Body of pancreas (tissue), 4 donors: ENCODE data around the gene GRHL1.

Experiments used
- CTCF ChIP-seq, 7 experiments: fragments of 450-650 bp in 4 of 7; fragments of 200-600 bp in 3 of 7; sonication (generic) in 3 of 7; IDR thresholded peaks; one replicate each; pipeline ENCODE4 v1.5.1; 2016 to 2019; ENCODE audit warnings: antibody characterized with exemption in 7 of 7
- POLR2A ChIP-seq, 3 donors: fragments of 450-650 bp; IDR thresholded peaks; one replicate each; pipeline ENCODE4 v1.6.1; 2016; ENCODE audit warnings: antibody characterized with exemption in 3 of 3, mild to moderate bottlenecking in 2 of 3

DNA sequence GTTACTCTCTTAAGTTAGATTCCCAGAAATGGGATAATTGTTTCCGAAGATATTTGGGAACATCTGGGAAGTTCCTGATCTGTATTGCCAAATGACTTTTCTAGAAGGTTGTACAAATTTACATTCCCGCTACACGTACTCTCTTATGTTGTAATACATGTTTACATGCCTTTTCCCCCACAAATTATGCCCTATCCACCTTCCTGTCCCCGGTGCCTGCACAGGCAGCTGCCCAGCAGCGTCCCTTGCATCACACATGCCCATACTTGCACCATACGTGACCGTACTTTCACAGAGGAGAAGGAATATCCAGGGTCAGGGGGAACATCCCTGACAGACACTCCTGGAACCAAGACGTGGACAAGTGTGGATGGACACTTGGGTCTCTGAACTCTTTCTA is 67.7 kb downstream of the GRHL1 start:
- TF ChIP-seq POLR2A (IDR thresholded peaks at IDR 0.05), result no peak
- no peak for TF ChIP-seq CTCF (IDR thresholded peaks at IDR 0.05)
